HG02852 (cell line): Measurements from ENCODE around the gene PITPNM1.
"Not testable (repeated sequence)": the region's sequence is repeated elsewhere in the genome, so short reads cannot be mapped to it uniquely, and the experiment has no call there.

Experiments used
- ATAC-seq: cut with Tn5 transposase; IDR thresholded peaks from one replicate; pipeline ENCODE4 v1.9.1; 2021; ENCODE audit warnings: mild to moderate bottlenecking, moderate library complexity; ENCODE audit not compliant: unreplicated experiment

The PITPNM1 gene

GRCh38 chr11:67468056-67468455 is 37.1 kb downstream of the PITPNM1 start:
- ATAC-seq, result no peak

GRCh38 chr11:67466962-67467771 is 38.0 kb downstream of the PITPNM1 start:
- ATAC-seq, result no peak

- no peak for ATAC-seq
These were observed 38.8 kb downstream of the PITPNM1 start for GRCh38 chr11:67466367-67466766.

- not testable (repeated sequence) for ATAC-seq
These were observed 39.6 kb downstream of the PITPNM1 start for GRCh38 chr11:67465530-67465929.

GRCh38 chr11:67465189-67465510 is 40.0 kb downstream of the PITPNM1 start:
- no peak for ATAC-seq

GRCh38 chr11:67464411-67465188 is 40.6 kb downstream of the PITPNM1 start:
- peak; percentile 43 for ATAC-seq

- ATAC-seq, result no peak
These were observed 41.3 kb downstream of the PITPNM1 start for GRCh38 chr11:67463680-67464410.

- no peak for ATAC-seq
These were observed 42.0 kb downstream of the PITPNM1 start for GRCh38 chr11:67463186-67463585.

GRCh38 chr11:67458266-67458665 is 46.9 kb downstream of the PITPNM1 start:
- no peak for ATAC-seq

- ATAC-seq, result no peak
These were observed 47.7 kb downstream of the PITPNM1 start for GRCh38 chr11:67457453-67457852.

- ATAC-seq, result no peak
These were observed 49.0 kb downstream of the PITPNM1 start for GRCh38 chr11:67456068-67456705.

- no peak for ATAC-seq
These were observed 50.1 kb downstream of the PITPNM1 start, which contains the start of gene CABP4 for GRCh38 chr11:67455054-67455453. Gene CABP4 (plus strand): TSS chr11:67455354. CDS start chr11:67455424, 70 bp downstream.

- no peak for ATAC-seq
These were observed 51.1 kb downstream of the PITPNM1 start for GRCh38 chr11:67453816-67454732.

GRCh38 chr11:67452141-67452952 is 52.8 kb downstream of the PITPNM1 start, which contains the start of gene GPR152:
Gene GPR152 (minus strand): TSS chr11:67452729. CDS start chr11:67452724, 5 bp downstream.
- ATAC-seq, result no peak

GRCh38 chr11:67451658-67451976 is 53.5 kb downstream of the PITPNM1 start:
- no peak for ATAC-seq

GRCh38 chr11:67450796-67451657 is 54.1 kb downstream of the PITPNM1 start:
- ATAC-seq, result no peak

GRCh38 chr11:67449116-67449844 is 55.9 kb downstream of the PITPNM1 start:
- ATAC-seq, result no peak
